Thyroid gland (tissue), 4 donors: Measurements from ENCODE around the gene FAM120AOS. TPM values are rescaled to one million over a fixed set of nuclear protein-coding genes. Genes with fewer than 3 reads are reported as not detected.
A peak's percentile ranks its signal among the peaks of the same experiment; 100 is the strongest.

Experiments
- DNase-seq, 2 donors: peaks; one replicate each; pipeline ENCODE4 v3.0.0-alpha.2; 2019
- H3K27ac ChIP-seq, 3 donors: fragments of 200-600 bp; sonication (generic); 1 replicate in 2 of 3; 2 replicates in 1 of 3; pipeline ENCODE4 v1.5.1; 2016 to 2019; ENCODE audit warnings: mild to moderate bottlenecking in 1 of 3, moderate library complexity in 1 of 3
- H3K27me3 ChIP-seq: fragments of 200-600 bp; sonication (generic); one replicate; pipeline ENCODE4 v1.5.1; 2019
- H3K36me3 ChIP-seq, 2 donors: fragments of 200-600 bp; sonication (generic); one replicate each; pipeline ENCODE4 v1.5.1; 2016 to 2019
- H3K4me1 ChIP-seq, 2 donors: fragments of 200-600 bp; sonication (generic); one replicate each; pipeline ENCODE4 v1.5.1; 2017 to 2019
- H3K4me3 ChIP-seq, 3 donors: fragments of 200-600 bp; sonication (generic); replicated peaks in 1 of 3; 1 replicate in 2 of 3; 2 replicates in 1 of 3; pipeline ENCODE4 v1.5.1; 2016; ENCODE audit warnings: mild to moderate bottlenecking in 1 of 3
- H3K9me3 ChIP-seq: fragments of 200-600 bp; sonication (generic); one replicate; pipeline ENCODE4 v1.5.1; 2017
- POLR2A ChIP-seq, 2 donors: fragments of 450-650 bp; IDR thresholded peaks; one replicate each; pipeline ENCODE4 v1.6.1; 2017; ENCODE audit warnings: antibody characterized with exemption in 2 of 2, mild to moderate bottlenecking in 2 of 2, moderate library complexity in 1 of 2
- WGBS, 2 donors: methylation state at CpG; one replicate each; pipeline ENCODE4 v1.1.5; 2017; 5-methylcytosine and 5-hydroxymethylcytosine counted together
- intact Hi-C: fragments of 100-400 bp; cut with DNase I; formaldehyde crosslinking; loops from one replicate; pipeline ENCODE4 v1.15.1; 2023
- total RNA-seq, 4 donors: library from RNA; depleted of rRNA; stranded (reverse); fragments of >200 nt; gene quantifications; one replicate each; pipeline ENCODE4 v1.2.3, GENCODE V29; 2016
- TF ChIP-seq, protein P1 (sequence below), 6 experiments: fragments of 200-600 bp in 3 of 6; fragments of 450-650 bp in 3 of 6; sonication (generic) in 3 of 6; IDR thresholded peaks; one replicate each; pipeline ENCODE4 v1.5.1; 2016 to 2019; ENCODE audit warnings: antibody characterized with exemption in 6 of 6, mild to moderate bottlenecking in 2 of 6, inconsistent platforms in 1 of 6, moderate library complexity in 1 of 6

The FAM120AOS gene
- total RNA-seq, 4 donors from 2014 or later: 68.5 to 92.7 (median 80.8) TPM

- Histone ChIP-seq H3K36me3 (no peaks in the 10 kb centered on the region), H3K27me3 (no peaks in the 10 kb centered on the region), H3K4me1 (peaks cover 0 to 2% of the 10 kb centered on the region in 2 donors), H3K27ac (no peak overlapping the region), H3K9me3 (no peaks in the 10 kb centered on the region), H3K4me3 (no peak overlapping the region)
- DNase-seq: no peak
- TF ChIP-seq, protein P1, sequence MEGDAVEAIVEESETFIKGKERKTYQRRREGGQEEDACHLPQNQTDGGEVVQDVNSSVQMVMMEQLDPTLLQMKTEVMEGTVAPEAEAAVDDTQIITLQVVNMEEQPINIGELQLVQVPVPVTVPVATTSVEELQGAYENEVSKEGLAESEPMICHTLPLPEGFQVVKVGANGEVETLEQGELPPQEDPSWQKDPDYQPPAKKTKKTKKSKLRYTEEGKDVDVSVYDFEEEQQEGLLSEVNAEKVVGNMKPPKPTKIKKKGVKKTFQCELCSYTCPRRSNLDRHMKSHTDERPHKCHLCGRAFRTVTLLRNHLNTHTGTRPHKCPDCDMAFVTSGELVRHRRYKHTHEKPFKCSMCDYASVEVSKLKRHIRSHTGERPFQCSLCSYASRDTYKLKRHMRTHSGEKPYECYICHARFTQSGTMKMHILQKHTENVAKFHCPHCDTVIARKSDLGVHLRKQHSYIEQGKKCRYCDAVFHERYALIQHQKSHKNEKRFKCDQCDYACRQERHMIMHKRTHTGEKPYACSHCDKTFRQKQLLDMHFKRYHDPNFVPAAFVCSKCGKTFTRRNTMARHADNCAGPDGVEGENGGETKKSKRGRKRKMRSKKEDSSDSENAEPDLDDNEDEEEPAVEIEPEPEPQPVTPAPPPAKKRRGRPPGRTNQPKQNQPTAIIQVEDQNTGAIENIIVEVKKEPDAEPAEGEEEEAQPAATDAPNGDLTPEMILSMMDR (IDR thresholded peaks at IDR 0.05): no peak
- no peak for TF ChIP-seq POLR2A (IDR thresholded peaks at IDR 0.05)
- WGBS, 2 donors: 97% methylated on average over 1 of the region's 1 CpG
- intact Hi-C loops: no loop called here
Measured at GRCh38 chr9:93432964-93433363, 20.4 kb downstream of the FAM120AOS start.

GRCh38 chr9:93431539-93432105 lies 21.8 kb downstream of the FAM120AOS start:
- TF ChIP-seq, protein P1 (IDR thresholded peaks at IDR 0.05): no peak
- no peak overlapping the region for H3K27ac ChIP-seq
- no peaks in the 10 kb centered on the region for H3K27me3 ChIP-seq
- no peak for DNase-seq
- no peaks in the 10 kb centered on the region for H3K4me1 ChIP-seq
- intact Hi-C loops: no loop called here
- no peaks in the 10 kb centered on the region for H3K36me3 ChIP-seq
- no peak overlapping the region for H3K4me3 ChIP-seq
- 42 to 47% methylated on average over 5 of the region's 5 CpGs for WGBS, 2 donors
- no peaks in the 10 kb centered on the region for H3K9me3 ChIP-seq

GRCh38 chr9:93427655-93428379 lies 25.6 kb downstream of the FAM120AOS start:
- H3K27ac ChIP-seq: no peak overlapping the region
- intact Hi-C loops: no loop called here
- TF ChIP-seq, protein P1 (IDR thresholded peaks at IDR 0.05): peak in 1 of 6 experiments; percentile 1
- TF ChIP-seq POLR2A (IDR thresholded peaks at IDR 0.05): no peak
- H3K27me3 ChIP-seq: no peaks in the 10 kb centered on the region
- whole genome bisulfite sequencing, 2 donors: 79 to 87% methylated on average over 5 of the region's 5 CpGs
- no peak for DNase-seq
- H3K9me3 ChIP-seq: no peaks in the 10 kb centered on the region
- H3K4me1 ChIP-seq: no peaks in the 10 kb centered on the region
- H3K36me3 ChIP-seq: no peaks in the 10 kb centered on the region
- no peak overlapping the region for H3K4me3 ChIP-seq

GRCh38 chr9:93422977-93423616 lies 30.3 kb downstream of the FAM120AOS start:
- no peaks in the 10 kb centered on the region for H3K9me3 ChIP-seq
- WGBS, 2 donors: 51 to 61% methylated on average over 10 of the region's 10 CpGs
- TF ChIP-seq POLR2A (IDR thresholded peaks at IDR 0.05): no peak
- TF ChIP-seq, protein P1 (IDR thresholded peaks at IDR 0.05): no peak
- no peak overlapping the region for H3K27ac ChIP-seq
- H3K27me3 ChIP-seq: no peaks in the 10 kb centered on the region
- no peaks in the 10 kb centered on the region for H3K36me3 ChIP-seq
- intact Hi-C loops: no loop called here
- peaks cover 0 to 5% of the 10 kb centered on the region in 2 donors for H3K4me1 ChIP-seq
- peak in 1 of 2 donors; percentile 20 for DNase-seq
- no peak overlapping the region for H3K4me3 ChIP-seq

- Histone ChIP-seq H3K9me3 (no peaks in the 10 kb centered on the region), H3K27ac (no peak overlapping the region), H3K27me3 (no peaks in the 10 kb centered on the region), H3K4me1 (peaks cover 6 to 15% of the 10 kb centered on the region in 2 donors), H3K4me3 (no peak overlapping the region), H3K36me3 (no peaks in the 10 kb centered on the region)
- WGBS, 2 donors: 94 to 96% methylated on average over 1 of the region's 1 CpG
- DNase-seq: no peak
- intact Hi-C loops: no loop called here
- TF ChIP-seq, protein P1 (IDR thresholded peaks at IDR 0.05): no peak
- TF ChIP-seq POLR2A (IDR thresholded peaks at IDR 0.05): no peak
Measured at GRCh38 chr9:93419023-93419422, 34.4 kb downstream of the FAM120AOS start.
